HCEC 1CT (cell line): ENCODE measurements around the gene GABARAPL1.
A peak's percentile ranks its signal among the peaks of the same experiment; 100 is the strongest.
"Not testable (repeated sequence)": the region's sequence is repeated elsewhere in the genome, so short reads cannot be mapped to it uniquely, and the experiment has no call there.

Source experiments
- DNase-seq: peaks from one replicate; pipeline ENCODE4 v3.0.0-alpha.2; 2017

Gene GABARAPL1

DNA sequence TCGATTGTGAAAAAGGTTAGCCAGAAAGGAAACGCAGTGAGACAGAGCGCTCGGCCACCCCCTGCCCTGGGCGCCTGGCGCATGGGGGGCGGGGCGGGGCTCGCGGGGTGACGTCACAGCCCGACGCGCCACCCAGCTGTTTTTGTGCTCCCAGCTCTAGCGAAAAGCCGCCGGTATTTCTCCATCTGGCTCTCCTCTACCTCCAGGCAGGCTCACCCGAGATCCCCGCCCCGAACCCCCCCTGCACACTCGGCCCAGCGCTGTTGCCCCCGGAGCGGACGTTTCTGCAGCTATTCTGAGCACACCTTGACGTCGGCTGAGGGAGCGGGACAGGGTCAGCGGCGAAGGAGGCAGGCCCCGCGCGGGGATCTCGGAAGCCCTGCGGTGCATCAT, at the start of gene GABARAPL1:
Gene GABARAPL1, plus strand, starts transcription at position 139 of the 393 bp plus-strand sequence. Its CDS starts 253 bp downstream, at position 392.
- peak; percentile 78 for DNase-seq

DNA sequence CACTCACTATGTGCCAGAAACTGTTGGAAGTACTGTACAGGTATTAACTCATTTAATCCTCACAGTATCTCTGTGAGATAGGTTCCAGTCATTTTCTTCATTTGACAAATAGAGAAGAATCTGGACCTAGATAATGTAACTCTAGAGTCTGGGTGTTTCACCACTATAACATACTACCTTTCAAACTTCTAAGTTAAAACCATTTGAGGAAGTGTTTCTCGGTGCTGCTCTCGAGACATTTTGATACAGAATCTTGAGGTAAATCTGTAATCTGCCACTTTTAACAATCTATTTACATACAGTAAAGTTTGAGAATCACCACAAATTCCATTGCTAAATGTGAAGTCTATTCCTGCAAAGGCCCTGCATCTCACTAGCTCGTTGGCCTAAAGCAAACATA, 49.6 kb upstream of the GABARAPL1 start:
- no peak for DNase-seq

- no peak for DNase-seq
Measured at GRCh38 chr12:10165421-10165820, 47.3 kb upstream of the GABARAPL1 start.

DNA sequence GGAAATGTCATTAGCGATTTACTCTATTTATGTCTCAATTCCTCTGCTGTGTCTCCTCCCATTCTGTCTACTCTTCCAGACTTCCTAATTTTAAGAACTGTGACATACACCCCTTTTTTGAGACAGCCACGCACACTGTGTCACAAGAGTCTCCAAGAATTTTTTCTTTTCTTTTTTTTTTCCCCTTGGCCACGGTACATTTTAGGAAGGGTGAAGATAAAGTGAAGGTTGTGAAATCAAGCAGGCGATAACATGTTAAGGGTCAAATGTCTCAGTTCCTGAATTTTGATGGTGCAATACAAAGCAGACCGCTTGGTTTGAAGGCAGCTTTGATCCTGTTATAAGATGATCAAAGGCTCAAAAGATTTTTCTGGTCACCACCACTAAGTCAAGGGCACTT, 45.1 kb upstream of the GABARAPL1 start:
- no peak for DNase-seq

GRCh38 chr12:10169104-10169503, 43.6 kb upstream of the GABARAPL1 start:
- DNase-seq = peak; percentile 73

- DNase-seq = no peak
Measured at GRCh38 chr12:10170216-10170615, 42.5 kb upstream of the GABARAPL1 start.

DNA sequence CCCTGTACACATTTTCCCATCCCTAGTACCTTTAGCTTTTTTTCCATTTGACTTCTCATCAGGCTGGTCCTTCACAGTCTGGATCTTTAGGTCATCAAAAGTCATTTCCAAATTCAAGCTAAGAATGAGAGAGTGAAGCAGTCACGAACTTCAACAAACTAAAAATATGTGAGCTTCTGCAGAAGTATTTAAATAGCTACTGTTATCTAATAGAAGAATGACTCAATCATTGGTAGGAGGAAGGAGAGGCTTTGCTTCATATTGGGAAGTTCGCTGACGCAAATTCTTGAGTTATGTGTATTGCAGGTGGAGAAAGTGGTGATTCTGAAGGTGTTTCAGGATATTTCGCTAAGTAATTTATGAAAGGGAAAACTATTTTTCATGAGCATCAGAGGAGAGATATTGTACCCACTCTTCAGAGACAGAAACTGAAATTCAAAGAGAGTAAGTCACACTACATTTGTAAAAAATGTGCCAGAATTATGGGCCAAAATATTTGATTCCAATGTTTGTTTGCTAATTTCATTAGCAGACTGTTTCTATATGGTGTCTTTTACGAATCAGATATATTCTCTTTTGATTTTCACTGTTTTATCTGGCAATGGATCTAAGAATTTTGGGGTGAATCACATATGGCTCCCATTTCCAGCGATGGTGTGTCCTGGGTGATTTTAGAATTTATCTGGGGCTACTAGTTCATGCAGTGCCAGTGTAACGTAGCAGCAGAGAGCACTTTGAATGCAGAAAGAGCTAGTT, 40.5 kb upstream of the GABARAPL1 start, which contains the start of gene OLR1:
Gene OLR1, minus strand, starts transcription at position 160 of the 756 bp plus-strand sequence. Its CDS starts 55 bp downstream, at position 105.
- no peak for DNase-seq

- no peak for DNase-seq
Measured at GRCh38 chr12:10174986-10175614, 37.6 kb upstream of the GABARAPL1 start.

- no peak for DNase-seq
Measured at GRCh38 chr12:10175846-10176636, 36.6 kb upstream of the GABARAPL1 start.

- no peak for DNase-seq
Measured at GRCh38 chr12:10178821-10179220, 33.9 kb upstream of the GABARAPL1 start, which contains the start of gene TMEM52B. Gene TMEM52B (plus strand): TSS chr12:10179032. CDS start chr12:10179575, 543 bp downstream.

- DNase-seq = peak; percentile 75
Measured at GRCh38 chr12:10179776-10180181, 32.9 kb upstream of the GABARAPL1 start.

DNA sequence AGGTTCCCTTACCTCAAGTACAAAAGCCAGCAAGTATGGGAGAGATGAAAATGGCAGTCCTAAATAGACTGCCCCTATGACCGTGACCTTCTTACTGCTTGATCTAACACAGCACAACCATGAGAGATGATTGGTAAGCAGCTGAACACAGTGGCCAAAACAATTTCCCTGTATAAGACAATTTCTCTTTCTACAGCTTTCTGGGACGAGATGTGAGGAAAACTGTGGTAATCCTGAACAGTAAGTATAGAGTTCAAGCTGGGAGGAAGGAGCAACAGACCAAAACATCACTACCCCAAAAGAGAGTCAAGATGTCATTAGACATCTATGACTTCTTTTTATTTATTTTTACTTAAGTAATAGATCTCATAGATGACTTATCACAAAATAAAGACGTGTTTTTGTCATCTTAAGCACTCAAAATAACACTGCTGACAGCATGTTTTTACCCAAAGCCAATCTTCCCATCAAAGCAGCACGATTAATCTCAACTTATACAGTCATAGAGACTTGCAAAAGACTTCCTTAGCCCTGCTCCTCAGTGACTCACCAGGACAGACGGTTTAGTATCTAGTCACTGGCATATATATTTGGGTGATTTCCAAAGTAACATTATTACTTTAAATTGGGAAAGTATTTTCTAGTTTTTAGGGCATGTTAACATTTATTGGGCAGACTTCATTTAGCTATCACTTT, 30.2 kb upstream of the GABARAPL1 start:
- DNase-seq = peak; percentile 95

DNA sequence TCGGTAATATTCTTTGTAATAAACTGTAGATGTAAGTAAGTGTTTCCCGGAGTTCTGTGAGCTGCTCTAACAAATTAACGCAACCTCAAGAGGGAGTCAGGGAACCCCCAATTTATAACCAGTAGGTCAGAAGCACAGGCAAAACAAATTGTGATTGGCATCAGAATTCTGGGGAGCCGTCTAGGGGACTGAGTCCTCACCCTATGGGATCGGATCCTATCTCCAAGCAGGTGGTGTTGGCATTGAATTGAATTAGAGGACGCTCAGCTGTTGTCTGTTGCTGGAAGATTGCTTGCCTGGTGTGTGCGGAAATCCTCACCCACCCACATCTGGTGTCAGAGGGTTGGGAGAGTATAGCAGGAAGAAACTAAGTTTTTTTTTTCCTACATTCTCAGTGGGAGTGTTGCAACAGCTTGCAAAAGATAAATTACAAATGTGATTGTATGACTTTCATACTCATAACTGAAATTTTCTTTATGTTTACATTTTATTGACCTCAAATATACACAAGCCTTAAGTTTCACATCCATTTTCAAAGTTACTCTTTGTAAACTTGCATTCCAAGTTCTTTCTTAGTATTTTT, 28.3 kb upstream of the GABARAPL1 start:
- peak; percentile 94 for DNase-seq

GRCh38 chr12:10186299-10186698, 26.4 kb upstream of the GABARAPL1 start:
- DNase-seq = no peak

DNA sequence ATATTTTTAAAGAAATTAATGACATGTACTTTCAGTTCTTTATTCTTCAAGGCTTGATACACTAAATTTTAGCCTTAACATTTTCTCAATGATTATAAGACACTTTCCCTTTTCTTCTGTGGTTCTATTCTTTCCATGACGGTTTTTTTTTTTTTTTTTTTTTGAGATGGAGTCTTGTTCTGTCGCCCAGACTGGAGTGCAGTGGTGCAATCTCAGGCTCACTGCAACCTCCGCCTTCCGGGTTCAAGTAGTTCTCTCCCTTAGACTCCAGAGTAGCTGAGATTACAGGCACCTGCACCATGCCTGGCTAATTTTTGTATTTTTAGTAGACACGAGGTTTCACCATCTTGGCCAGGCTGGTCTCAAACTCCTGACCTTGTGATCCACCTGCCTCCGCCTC, 25.7 kb upstream of the GABARAPL1 start:
- not testable (repeated sequence) for DNase-seq

GRCh38 chr12:10189653-10190052, 23.0 kb upstream of the GABARAPL1 start:
- peak; percentile 22 for DNase-seq

- DNase-seq = peak; percentile 68
Measured at GRCh38 chr12:10190558-10191388, 21.9 kb upstream of the GABARAPL1 start.

- peak; percentile 59 for DNase-seq
Measured at GRCh38 chr12:10191865-10192264, 20.8 kb upstream of the GABARAPL1 start.

GRCh38 chr12:10194160-10194670, 18.5 kb upstream of the GABARAPL1 start:
- DNase-seq = no peak

DNA sequence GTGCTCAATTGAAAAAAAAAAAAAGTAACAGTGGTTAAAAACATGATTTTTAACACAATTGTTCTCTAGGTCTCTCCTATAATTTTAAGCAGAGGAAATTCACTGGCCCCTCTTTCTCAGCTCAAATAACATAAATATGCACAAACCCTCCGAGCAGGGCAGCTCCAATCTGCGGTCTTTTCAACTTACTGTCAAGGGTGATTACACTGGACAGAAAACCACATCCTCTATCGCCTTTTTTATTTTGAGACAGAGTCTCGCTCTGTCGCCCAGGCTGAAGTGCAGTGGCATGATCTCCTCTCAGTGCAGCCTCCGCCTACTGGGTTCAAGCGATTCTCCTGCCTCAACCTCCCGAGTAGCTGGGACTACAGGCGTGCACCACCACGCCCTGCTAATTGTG, 16.5 kb upstream of the GABARAPL1 start:
- no peak for DNase-seq

GRCh38 chr12:10197879-10198278, 14.8 kb upstream of the GABARAPL1 start:
- no peak for DNase-seq
